GM12892 (cell line): ENCODE results near the gene DNER.

Experiments used
- POLR2A ChIP-seq: IDR thresholded peaks from 2 replicates; pipeline ENCODE4 v1.6.1; 2011; ENCODE audit warnings: low read depth, low read length, control low read depth
- POLR2AphosphoS5 ChIP-seq: IDR thresholded peaks from 2 replicates; pipeline ENCODE4 v1.6.1; 2011; ENCODE audit warnings: low read depth, low read length, control low read depth
- TAF1 ChIP-seq: IDR thresholded peaks from 2 replicates; pipeline ENCODE4 v1.6.1; 2011; ENCODE audit warnings: low read depth, mild to moderate bottlenecking, control low read depth, low read length, borderline replicate concordance

GRCh38 chr2:229738024-229738625 is 23.8 kb upstream of the DNER start:
- no peak for TF ChIP-seq POLR2AphosphoS5
- TF ChIP-seq POLR2A, result no peak
- TF ChIP-seq TAF1, result no peak
